DMS153 (cell line): ENCODE results near the gene NGF.

Source experiments
- DNase-seq: peaks from one replicate; lab custom pipeline; 2025; lab: John Stamatoyannopoulos, UW

The NGF gene

GRCh38 chr1:115237507-115237906 lies 100.5 kb downstream of the NGF start:
- no peak for DNase-seq

DNA sequence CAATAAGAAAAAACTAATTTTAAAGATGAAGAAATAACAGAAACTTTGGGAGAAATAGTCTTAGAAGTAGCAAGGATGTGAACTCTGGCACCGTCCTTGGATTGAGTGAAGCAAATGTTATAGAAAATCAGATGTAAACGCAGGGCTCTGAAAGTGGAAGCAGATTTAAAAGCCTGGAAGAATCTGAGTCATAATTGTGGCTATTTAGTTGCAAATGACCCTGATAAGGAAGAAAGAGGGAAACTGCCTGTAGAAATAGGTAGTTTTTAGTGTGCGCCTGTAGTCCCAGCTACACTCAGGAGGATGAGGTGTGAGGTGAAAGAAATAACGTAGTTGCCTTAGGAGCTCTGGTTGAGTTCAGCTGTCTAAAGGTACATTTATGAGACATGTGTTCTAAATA lies 101.0 kb downstream of the NGF start:
- DNase-seq: no peak
